ENCODE measurements around the gene PXMP2.
"Not testable (repeated sequence)": the region's sequence is repeated elsewhere in the genome, so short reads cannot be mapped to it uniquely, and the experiment has no call there.

Gene PXMP2

DNA sequence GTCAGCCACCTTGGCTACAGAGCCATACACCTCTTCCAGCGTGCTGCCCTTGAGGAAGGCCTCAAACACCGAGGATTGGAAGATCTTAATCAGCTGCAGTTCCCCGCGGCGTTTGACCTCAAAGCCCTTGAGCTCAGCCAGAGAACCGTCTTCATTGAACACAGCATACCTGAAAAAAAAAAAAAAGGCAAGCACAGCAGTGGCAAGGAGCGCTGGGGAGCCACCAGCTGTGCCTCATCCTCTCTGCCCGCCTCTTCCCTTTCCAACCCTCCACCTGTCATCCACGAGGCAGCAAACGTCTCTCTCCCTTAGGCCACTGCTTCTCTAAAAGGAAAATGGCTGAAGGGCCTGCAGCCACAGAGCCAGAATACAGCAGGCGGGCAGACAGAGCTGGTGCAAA lies 26.4 kb upstream of the PXMP2 start:
- no peak for DNase-seq

DNA sequence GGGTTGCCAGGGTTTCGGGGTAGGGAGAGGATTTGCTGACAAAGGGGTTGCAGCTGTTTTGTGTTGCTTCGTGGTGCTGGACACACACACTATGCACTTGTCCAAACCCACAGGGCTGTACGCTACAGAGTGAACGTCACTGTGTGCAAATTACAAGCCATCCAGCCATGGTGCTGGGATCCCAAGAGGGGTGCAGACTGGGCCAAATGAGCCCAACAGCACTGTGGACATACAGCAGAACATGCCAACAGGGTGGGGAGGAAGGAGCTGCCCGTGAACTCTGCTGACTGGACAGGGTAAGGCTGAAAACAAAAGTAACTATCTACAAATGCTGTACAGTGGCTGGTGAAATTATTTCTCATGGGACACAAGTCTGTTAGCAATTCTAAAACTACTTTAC lies 25.4 kb upstream of the PXMP2 start:
- DNase-seq = no peak

- no peak for DNase-seq
Observed at GRCh38 chr12:132662901-132663755, 24.3 kb upstream of the PXMP2 start.

DNA sequence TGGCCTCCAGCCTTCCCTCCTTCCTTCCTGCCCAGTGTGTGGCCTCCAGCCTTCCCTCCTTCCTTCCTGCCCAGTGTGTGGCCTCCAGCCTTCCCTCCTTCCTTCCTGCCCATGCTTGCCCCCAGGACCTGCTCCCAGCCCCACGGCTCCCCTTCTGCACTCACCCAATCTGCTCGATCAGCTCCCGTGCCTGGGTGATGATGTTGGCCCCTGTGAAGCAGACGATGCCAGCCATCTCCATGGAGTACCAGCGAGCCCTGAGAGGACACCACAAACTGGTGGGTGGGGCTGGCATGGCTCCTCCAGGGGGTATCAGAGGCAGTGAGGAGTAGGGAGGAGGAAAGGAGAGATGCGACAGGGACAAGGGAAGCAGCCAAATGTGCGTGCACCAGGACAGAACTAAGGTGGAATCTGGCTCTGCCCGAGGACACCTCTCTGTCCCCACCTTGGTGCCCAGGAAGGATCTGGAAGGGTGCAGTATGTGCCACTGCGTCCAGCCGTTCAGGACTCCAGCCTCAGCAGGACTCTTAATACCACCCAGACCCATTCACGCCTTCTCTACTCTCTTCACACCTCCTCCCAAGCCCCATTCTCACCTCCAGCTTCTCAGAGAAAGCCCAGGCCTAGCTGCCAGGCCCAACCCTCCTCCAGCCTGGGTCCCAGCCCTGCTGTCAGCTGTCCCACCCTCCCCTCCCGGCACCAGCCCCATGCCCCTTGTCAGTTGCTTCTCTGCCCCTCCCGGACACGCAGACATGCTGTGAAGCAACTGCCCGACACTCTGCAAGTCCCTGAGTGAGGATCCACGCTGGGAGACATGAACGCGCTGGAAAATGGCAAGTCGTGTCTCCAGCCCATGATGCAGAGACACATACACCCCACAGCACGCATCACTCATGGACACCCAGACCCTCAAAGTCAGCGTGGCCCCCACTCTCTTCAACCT lies 22.9 kb upstream of the PXMP2 start:
- no peak for DNase-seq

DNA sequence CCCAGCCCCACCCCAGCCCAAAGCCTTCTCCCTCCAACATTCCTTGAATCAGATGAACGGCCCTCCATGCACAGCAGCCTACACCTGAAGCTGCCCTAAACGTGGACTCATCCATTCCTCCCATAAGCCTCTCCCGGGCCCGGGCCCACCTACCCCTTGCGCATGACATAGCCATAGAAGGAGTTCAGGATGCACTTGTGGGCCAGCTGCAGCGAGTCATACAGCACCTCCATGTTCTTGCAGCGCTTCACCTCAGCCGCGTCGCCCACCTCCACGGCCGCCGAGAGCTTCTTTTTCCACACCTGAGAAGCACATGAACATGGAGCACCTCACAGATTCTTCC lies 22.3 kb upstream of the PXMP2 start:
- DNase-seq = no peak

DNA sequence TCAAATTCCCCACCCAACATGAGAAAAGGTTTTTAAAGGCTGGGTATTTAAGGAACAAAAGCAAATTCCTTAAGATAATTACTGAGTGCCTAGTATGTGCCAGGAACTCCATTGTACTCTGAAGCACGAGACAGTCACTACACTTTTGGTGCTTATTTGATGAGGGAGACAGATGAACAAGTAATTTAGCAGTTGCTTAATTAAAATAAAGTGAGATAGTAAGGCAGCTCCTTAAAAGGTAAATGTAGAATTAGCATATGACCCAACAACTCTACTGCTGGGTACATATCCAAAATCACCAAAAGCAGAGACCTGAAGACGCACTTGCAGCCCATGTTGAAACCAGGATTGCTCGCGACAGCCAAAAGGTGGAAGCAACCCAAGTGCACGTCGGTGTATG lies 21.6 kb upstream of the PXMP2 start:
- no peak for DNase-seq

- no peak for DNase-seq
Observed at GRCh38 chr12:132668191-132669088, 18.9 kb upstream of the PXMP2 start.

- DNase-seq = no peak
Observed at GRCh38 chr12:132669166-132669879, 18.1 kb upstream of the PXMP2 start.

DNA sequence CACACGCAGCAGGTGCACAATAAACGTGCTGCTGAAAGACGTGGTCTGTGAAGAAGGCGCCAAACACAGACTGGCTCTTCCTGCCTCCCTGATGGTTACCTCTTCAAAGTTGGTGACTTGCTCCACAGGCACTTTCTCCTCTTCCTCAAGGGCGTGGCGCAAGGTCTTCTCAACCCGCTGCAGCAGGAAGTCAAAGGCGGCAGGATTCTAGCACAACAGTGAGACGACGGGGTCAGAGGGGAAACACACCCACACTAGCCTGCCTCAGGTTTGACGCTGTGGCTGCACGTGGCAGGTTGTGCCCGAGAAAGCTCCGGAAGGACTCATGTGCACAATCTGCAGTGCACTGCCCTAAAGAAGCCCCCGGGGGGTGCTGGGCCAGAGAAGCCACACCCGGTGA lies 15.3 kb upstream of the PXMP2 start:
- DNase-seq = no peak

GRCh38 chr12:132672678-132673077 lies 14.7 kb upstream of the PXMP2 start:
- DNase-seq = no peak

GRCh38 chr12:132673288-132674179 lies 13.9 kb upstream of the PXMP2 start:
- DNase-seq = no peak

DNA sequence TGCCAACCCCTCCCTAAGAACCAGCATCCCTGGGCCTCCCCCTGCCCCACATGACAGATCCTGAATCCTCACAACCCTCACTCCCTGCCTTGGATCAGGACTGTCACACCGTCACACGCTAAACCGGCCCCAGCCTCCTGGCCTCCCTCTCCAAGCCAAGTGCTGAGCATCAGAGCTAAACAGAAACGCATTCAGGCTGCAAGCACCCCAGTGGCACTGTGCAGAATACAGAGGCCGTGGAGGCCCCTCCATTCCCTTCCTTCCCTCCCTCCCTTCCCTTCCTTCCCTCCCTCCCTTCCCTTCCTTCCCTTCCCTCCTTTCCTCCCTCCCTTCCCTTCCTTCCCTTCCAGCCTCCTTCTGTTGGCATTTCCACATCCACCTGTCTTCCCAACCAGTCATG lies 12.8 kb upstream of the PXMP2 start:
- DNase-seq = no peak

- DNase-seq = no peak
Observed at GRCh38 chr12:132675757-132676432, 11.5 kb upstream of the PXMP2 start.

- no peak for DNase-seq
Observed at GRCh38 chr12:132677492-132677891, 9.9 kb upstream of the PXMP2 start.

DNA sequence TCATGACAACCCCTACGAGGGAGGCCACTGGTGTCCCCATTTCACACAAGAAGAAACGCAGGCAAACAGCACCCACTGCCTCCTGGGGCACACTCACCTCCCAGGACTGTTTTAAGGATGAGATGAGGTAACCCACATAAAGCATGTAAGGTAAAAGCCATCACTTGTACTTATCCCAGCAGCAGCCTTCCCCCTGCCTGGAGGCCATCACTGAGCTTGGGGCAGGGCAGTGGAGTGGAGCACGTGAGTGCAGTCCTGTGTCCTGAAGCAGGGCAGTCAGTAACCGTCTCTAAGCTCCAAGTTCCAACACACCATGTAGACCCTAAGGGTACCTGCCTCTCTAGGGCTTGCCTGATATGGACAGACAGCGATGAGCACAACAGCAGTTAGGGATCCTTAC lies 2.0 kb upstream of the PXMP2 start:
- DNase-seq = no peak

DNA sequence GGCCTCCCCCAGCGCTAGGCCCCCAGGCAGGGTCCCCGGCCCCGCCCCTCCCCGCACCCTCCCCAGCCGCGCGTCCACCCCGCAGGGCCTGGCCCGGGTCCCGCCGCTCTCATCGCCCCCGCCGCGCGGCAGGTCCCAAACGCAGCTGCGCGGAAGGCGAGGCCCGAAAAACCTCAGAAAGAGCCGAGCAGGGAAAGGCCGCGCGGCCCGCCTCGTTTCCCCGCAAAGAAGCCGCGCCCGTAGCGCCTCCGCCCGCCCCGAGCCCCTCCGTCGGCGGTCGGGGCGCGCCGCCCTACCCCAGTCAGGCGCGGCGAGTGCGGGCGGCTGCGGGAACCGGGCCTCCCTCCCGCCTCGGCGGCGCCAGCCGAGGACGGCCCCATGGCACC lies 569 bp upstream of the PXMP2 start:
- no peak for DNase-seq

GRCh38 chr12:132689227-132689626 lies 1.8 kb downstream of the PXMP2 start:
- DNase-seq = no peak

DNA sequence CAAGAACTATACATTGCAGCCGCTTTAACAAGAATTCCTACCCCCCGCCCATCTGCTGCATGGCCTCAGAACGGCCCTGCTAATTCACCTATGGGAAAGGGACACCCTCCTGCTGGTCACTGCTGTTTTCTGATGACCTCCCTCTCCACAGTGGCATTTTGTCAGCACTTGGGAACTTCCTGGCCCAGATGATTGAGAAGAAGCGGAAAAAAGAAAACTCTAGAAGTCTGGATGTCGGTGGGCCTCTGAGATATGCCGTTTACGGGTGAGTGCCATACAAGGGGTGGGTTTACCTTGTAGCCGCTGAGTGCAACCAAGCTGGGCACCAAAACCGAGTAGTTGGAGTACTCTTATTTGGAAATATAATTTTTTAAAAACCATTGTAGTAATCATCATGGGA lies 2.7 kb downstream of the PXMP2 start:
- no peak for DNase-seq

DNA sequence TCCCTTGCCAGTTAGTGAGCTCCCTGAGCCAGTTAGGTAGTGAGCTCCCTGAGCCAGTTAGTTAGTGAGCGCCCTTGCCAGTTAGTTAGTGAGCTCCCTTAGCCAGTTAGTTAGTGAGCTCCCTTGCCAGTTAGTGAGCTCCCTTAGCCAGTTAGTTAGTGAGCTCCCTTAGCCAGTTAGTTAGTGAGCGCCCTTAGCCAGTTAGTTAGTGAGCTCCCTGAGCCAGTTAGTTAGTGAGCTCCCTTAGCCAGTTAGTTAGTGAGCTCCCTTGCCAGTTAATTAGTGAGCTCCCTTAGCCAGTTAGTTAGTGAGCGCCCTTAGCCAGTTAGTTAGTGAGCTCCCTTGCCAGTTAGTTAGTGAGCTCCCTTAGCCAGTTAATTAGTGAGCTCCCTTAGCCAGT lies 4.6 kb downstream of the PXMP2 start:
- DNase-seq = not testable (repeated sequence)

DNA sequence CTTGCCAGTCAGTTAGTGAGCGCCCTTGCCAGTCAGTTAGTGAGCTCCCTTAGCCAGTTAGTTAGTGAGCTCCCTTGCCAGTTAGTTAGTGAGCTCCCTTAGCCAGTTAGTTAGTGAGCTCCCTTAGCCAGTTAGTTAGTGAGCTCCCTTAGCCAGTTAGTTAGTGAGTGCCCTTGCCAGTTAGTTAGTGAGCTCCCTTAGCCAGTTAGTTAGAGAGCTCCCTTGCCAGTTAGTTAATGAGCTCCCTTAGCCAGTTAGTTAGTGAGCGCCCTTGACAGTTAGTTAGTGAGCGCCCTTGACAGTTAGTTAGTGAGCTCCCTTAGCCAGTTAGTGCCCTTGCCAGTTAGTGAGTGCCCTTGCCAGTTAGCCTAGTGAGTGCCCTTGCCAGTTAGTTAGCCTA lies 7.5 kb downstream of the PXMP2 start:
- DNase-seq = not testable (repeated sequence)

- no peak for DNase-seq
Observed at GRCh38 chr12:132695431-132695830, 8.0 kb downstream of the PXMP2 start.

All from activated naive CD4-positive, alpha-beta T cell treated with Interleukin-2 at 50 U/mL for 16 hours (primary cell).